ENCODE results near the gene PRKAG2. TPM values are rescaled to one million over a fixed set of nuclear protein-coding genes. Genes with fewer than 3 reads are reported as not detected.
A peak's percentile ranks its signal among the peaks of the same experiment; 100 is the strongest.
"Not testable (repeated sequence)": the region's sequence is repeated elsewhere in the genome, so short reads cannot be mapped to it uniquely, and the experiment has no call there.

Gene PRKAG2
- total RNA-seq, 1 donor from 2014 or later, result 35.6 TPM

- ATAC-seq (no peak), DNase-seq (no peak)
- Histone ChIP-seq H3K36me3 (no peaks in the 10 kb centered on the region), H3K4me3 (no peak overlapping the region), H3K27ac (no peak overlapping the region), H3K27me3 (no peaks in the 10 kb centered on the region), H3K4me1 (peaks cover 30% of the 10 kb centered on the region), H3K9me3 (no peaks in the 10 kb centered on the region)
- intact Hi-C loops (cut with DNase I), result loop anchor here (10.0 kb wide), 1 partner anchor 128 kb away; no protein-coding TSS in a partner anchor
- TF ChIP-seq CTCF (IDR thresholded peaks at IDR 0.05), result no peak
Measured at GRCh38 chr7:151752816-151753595, 123.9 kb downstream of the PRKAG2 start.

- DNase-seq (no peak), ATAC-seq (no peak)
- Histone ChIP-seq H3K27me3 (no peaks in the 10 kb centered on the region), H3K27ac (no peak overlapping the region), H3K4me1 (peaks cover 26% of the 10 kb centered on the region), H3K36me3 (no peaks in the 10 kb centered on the region), H3K9me3 (no peaks in the 10 kb centered on the region), H3K4me3 (no peak overlapping the region)
- intact Hi-C loops (cut with DNase I), result loop anchor here (10.0 kb wide), 1 partner anchor 127 kb away; no protein-coding TSS in a partner anchor
- no peak for TF ChIP-seq CTCF (IDR thresholded peaks at IDR 0.05)
Measured at GRCh38 chr7:151752037-151752436, 124.9 kb downstream of the PRKAG2 start.

- Histone ChIP-seq H3K36me3 (no peaks in the 10 kb centered on the region), H3K27ac (no peak overlapping the region), H3K4me3 (no peak overlapping the region), H3K27me3 (no peaks in the 10 kb centered on the region), H3K9me3 (no peaks in the 10 kb centered on the region), H3K4me1 (peaks cover 26% of the 10 kb centered on the region)
- no peak for ATAC-seq
- no peak for TF ChIP-seq CTCF (IDR thresholded peaks at IDR 0.05)
- DNase-seq, result no peak
- intact Hi-C loops (cut with DNase I), result no loop called here
Measured at GRCh38 chr7:151748733-151749132, 128.2 kb downstream of the PRKAG2 start.

- H3K27ac ChIP-seq; H3K27me3 ChIP-seq; intact Hi-C loops (cut with DNase I); H3K9me3 ChIP-seq; ATAC-seq; DNase-seq; H3K36me3 ChIP-seq; H3K4me3 ChIP-seq: not testable (repeated sequence)
- H3K4me1 ChIP-seq, result peaks cover 33% of the 10 kb centered on the region
Measured at GRCh38 chr7:151748021-151748420, 128.9 kb downstream of the PRKAG2 start.

- no peaks in the 10 kb centered on the region for H3K27me3 ChIP-seq
- no peak overlapping the region for H3K4me3 ChIP-seq
- DNase-seq (no peak), ATAC-seq (no peak)
- H3K9me3 ChIP-seq, result no peaks in the 10 kb centered on the region
- peaks cover 36% of the 10 kb centered on the region for H3K4me1 ChIP-seq
- intact Hi-C loops (cut with DNase I), result no loop called here
- no peaks in the 10 kb centered on the region for H3K36me3 ChIP-seq
- H3K27ac ChIP-seq, result peak overlapping the region; percentile 72
- TF ChIP-seq CTCF (IDR thresholded peaks at IDR 0.05), result no peak
Measured at GRCh38 chr7:151745706-151746105, 131.2 kb downstream of the PRKAG2 start.

Measured in upper lobe of right lung (tissue), 1 donor.